22Rv1 (cell line): Measurements from ENCODE around the gene TOP3A.

Experiments used
- ZFX ChIP-seq: fragments of 450-650 bp; IDR thresholded peaks from 2 replicates; pipeline ENCODE4 v1.6.1; 2017; ENCODE audit warnings: antibody characterized with exemption, borderline replicate concordance
- TF ChIP-seq, protein P1 (sequence below): fragments of 450-650 bp; IDR thresholded peaks from 2 replicates; pipeline ENCODE4 v1.5.1; 2017; ENCODE audit warnings: mild to moderate bottlenecking

DNA sequence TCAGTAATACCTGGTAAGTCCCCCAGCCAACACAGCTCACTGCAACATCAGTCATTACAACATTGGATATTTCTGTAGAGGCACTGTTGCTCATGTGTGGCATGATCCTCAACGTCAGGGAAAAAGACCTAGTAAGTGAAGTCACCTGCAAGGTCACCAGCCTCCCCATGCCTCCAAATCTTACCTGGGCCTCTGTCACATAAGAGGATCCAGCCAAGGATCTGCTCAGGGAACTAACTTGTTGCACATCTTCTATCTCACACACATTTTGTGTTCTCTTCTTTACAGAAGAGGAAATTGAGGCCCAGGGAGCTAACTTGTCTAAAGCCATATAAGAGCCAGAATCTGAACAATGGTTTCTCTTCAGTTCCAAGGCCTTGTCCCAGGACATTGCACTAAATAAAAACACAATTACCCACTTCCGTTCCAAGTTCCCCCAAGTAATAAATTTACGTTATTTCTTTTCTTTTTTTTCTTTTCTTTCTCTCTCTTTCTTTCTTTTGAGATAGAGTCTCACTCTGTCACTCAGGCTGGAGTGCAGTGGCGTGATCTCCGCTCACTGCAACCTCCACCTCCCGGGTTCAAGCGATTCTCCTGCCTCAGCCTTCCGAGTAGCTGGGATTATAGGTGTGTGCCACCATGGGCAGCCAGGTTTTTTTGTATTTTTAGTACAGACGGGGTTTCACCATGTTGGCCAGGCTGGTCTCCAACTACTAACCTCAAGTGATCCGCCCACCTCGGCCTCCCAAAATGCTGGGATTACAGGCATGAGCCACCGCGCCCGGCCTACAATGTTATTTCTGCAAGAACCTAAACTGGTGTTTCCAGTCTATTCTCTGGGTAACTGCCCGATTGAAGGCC lies 47.3 kb upstream of the TOP3A start:
- TF ChIP-seq, protein P1, sequence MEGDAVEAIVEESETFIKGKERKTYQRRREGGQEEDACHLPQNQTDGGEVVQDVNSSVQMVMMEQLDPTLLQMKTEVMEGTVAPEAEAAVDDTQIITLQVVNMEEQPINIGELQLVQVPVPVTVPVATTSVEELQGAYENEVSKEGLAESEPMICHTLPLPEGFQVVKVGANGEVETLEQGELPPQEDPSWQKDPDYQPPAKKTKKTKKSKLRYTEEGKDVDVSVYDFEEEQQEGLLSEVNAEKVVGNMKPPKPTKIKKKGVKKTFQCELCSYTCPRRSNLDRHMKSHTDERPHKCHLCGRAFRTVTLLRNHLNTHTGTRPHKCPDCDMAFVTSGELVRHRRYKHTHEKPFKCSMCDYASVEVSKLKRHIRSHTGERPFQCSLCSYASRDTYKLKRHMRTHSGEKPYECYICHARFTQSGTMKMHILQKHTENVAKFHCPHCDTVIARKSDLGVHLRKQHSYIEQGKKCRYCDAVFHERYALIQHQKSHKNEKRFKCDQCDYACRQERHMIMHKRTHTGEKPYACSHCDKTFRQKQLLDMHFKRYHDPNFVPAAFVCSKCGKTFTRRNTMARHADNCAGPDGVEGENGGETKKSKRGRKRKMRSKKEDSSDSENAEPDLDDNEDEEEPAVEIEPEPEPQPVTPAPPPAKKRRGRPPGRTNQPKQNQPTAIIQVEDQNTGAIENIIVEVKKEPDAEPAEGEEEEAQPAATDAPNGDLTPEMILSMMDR = no peak
- no peak for TF ChIP-seq ZFX
